SJSA1 (cell line): ENCODE results near the gene CRYBG1. TPM values are rescaled to one million over a fixed set of nuclear protein-coding genes. Genes with fewer than 3 reads are reported as not detected.
A peak's percentile ranks its signal among the peaks of the same experiment; 100 is the strongest.

Experiments
- DNase-seq, 2 experiments: peaks; one replicate each; pipeline ENCODE4 v3.0.0-alpha.2; 2015 to 2020; ENCODE audit warnings: low spot score in 2 of 2, low read depth in 1 of 2
- H3K27ac ChIP-seq: fragments of 250-450 bp; sonication (Bioruptor Pico); 2 replicates; pipeline ENCODE4 v1.5.1; 2020; ENCODE audit warnings: mild to moderate bottlenecking, moderate library complexity
- H3K27me3 ChIP-seq: fragments of 250-450 bp; sonication (Bioruptor Pico); replicated peaks from 2 replicates; pipeline ENCODE4 v1.5.1; 2020; ENCODE audit warnings: mild to moderate bottlenecking, moderate library complexity
- H3K36me3 ChIP-seq: fragments of 250-450 bp; sonication (Bioruptor Pico); 2 replicates; pipeline ENCODE4 v1.5.1; 2020; ENCODE audit warnings: mild to moderate bottlenecking
- H3K4me1 ChIP-seq: fragments of 250-450 bp; sonication (Bioruptor Pico); replicated peaks from 2 replicates; pipeline ENCODE4 v1.6.1; 2021; ENCODE audit warnings: mild to moderate bottlenecking
- H3K4me3 ChIP-seq: fragments of 250-450 bp; sonication (Bioruptor Pico); 2 replicates; pipeline ENCODE4 v1.5.1; 2020; ENCODE audit warnings: mild to moderate bottlenecking
- H3K9me3 ChIP-seq: fragments of 250-450 bp; sonication (Bioruptor Pico); replicated peaks from 2 replicates; pipeline ENCODE4 v1.5.1; 2020; ENCODE audit warnings: mild to moderate bottlenecking
- total RNA-seq: library from RNA; depleted of rRNA; stranded (reverse); fragments of >200 nt; shearing (Covaris generic); gene quantifications from 2 replicates; pipeline ENCODE4 v1.2.3, GENCODE V29; 2014

The CRYBG1 gene
- total RNA-seq, 1 experiment from 2014 or later = 10.1 TPM

DNA sequence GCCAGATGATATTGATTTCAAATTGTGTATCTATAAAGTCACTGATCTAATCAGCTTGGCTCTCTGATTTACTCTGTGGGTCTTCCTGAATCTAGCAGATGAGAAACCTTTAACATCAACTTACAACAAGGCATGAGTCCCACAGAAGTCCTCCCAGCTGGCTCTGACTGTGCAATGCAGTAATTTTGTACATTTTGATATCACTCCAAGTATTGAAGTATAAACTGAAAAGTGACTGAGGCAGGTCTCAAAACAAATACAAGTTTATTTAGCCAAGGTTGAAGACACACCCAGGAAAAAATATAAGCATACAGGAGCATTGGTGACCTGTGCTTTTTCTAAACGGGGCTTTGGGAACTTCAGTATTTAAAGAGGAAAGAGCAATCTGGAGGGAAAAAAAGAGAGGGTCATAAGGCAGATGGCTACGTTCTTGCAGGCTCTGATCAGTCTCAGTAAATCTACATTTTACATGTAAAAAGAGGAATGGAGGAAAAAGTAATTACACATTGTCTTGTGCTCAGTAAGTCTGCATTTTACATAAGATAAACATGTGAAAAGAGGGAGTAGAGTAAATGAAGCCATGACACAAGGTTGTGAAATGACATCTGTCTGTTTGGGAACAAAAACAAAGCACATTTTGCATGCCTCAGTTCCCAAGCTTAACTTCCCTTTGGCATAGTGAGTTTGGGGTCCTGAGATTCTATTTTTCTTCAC is 59.5 kb downstream of the CRYBG1 start:
- Histone ChIP-seq H3K27me3 (peaks cover 3% of the 10 kb centered on the region; the same call in 1 of the 2 replicates), H3K27ac (no peak overlapping the region), H3K9me3 (no peaks in the 10 kb centered on the region), H3K4me1 (peaks cover 25% of the 10 kb centered on the region), H3K4me3 (no peak overlapping the region), H3K36me3 (no peaks in the 10 kb centered on the region)
- DNase-seq = no peak

DNA sequence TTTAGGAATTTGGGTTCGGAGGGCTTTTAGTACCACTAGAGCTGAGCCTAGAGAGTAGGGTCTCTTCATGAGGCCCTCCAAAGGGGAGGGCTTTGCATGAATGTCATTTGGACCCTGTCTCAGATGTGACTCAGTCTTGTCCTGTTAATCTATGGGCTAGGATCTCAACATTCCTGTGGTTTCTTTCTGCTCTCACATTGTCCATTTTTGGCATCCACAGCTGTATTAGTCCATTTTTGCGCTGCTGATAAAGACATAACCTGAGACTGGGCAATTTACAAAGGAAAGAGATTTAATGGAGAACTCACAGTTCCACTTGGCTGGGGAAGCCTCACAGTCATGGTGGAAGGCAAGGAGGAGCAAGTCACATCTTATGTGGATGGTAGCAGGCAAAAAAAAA is 61.0 kb downstream of the CRYBG1 start:
- no peak overlapping the region for H3K4me3 ChIP-seq
- no peaks in the 10 kb centered on the region for H3K27me3 ChIP-seq
- no peak overlapping the region for H3K27ac ChIP-seq
- no peaks in the 10 kb centered on the region for H3K36me3 ChIP-seq
- H3K4me1 ChIP-seq = peaks cover 32% of the 10 kb centered on the region
- no peaks in the 10 kb centered on the region for H3K9me3 ChIP-seq
- peak in 1 of 2 experiments; percentile 34 for DNase-seq

DNA sequence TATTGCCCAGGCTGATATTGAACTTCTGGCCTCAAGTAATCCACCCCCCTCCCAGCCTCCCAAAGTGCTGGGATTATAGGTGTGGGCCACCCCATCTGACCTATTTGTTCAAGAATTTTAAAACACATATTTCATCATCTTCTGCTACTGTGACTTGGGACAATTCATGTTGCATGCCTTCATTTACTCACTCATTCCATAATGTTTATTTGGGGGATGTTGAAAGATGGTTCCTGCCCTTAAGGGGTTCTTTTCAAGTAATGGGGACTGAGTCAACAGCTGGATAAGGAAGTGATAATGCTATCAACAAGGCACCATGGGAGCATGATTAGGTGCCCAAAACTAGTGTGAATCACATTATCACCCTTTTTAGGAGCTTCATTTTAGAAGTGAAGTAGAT is 62.0 kb downstream of the CRYBG1 start:
- Histone ChIP-seq H3K9me3 (no peaks in the 10 kb centered on the region), H3K4me3 (no peak overlapping the region), H3K27me3 (no peaks in the 10 kb centered on the region), H3K4me1 (peaks cover 32% of the 10 kb centered on the region), H3K27ac (no peak overlapping the region), H3K36me3 (no peaks in the 10 kb centered on the region)
- no peak for DNase-seq

DNA sequence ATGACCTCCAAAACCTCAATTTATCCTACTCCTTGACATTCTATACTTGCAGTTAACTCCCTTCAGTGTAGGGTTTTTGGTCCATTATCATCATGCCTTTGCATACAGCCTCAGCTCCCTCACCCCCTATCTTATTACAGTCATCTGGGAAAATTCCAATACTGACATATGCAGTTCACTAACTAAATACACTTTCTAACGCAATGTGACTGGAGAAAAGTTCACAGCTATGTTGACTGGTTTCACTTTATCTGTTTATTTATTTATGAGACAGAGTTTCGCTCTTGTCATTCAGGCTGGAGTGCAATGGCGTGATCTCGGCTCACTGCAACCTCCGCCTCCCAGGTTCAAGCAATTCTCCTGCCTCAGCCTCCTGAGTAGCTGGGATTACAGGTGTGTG is 64.9 kb downstream of the CRYBG1 start:
- peak in 1 of 2 experiments; percentile 37 for DNase-seq

DNA sequence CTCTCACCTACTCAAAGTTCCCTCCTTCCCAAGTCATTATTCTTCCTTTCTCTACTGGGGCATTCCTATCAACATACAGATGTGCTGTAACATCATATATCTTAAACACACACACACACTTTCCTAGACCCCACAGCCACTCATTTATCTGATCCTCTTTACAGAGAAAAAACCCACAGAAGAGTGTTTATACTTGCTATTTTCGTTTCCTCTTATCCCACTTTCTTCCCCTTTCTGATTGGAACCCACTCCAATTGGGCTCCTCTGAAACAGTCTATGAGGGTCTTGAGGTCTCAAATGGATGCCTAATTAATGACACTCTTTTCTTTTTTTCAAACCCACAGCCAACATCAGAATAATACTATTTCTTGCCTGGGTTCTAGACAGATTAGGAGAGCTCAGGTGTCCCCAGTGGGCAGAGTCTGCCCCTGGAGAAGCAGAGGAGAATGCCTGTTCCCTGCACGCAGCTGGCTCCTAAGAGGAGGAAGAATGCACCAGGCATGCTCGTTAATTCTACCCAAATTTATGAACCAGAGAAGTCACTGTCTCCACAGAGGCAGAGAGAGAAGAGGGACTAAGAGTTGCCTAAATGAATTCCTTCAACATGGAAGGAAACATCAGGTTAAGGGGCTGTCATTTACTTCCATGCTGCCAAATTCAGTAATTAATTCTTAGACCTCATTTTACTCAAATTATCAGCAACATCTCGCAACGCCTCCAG is 65.9 kb downstream of the CRYBG1 start:
- no peak overlapping the region for H3K27ac ChIP-seq
- no peaks in the 10 kb centered on the region for H3K36me3 ChIP-seq
- H3K4me1 ChIP-seq = peaks cover 33% of the 10 kb centered on the region
- H3K27me3 ChIP-seq = no peaks in the 10 kb centered on the region
- H3K4me3 ChIP-seq = no peak overlapping the region
- H3K9me3 ChIP-seq = no peaks in the 10 kb centered on the region
- no peak for DNase-seq

More for the DNA sequence above, 64.9 kb downstream of the CRYBG1 start:
- H3K27ac ChIP-seq = no peak overlapping the region
- H3K36me3 ChIP-seq = no peaks in the 10 kb centered on the region
- H3K4me1 ChIP-seq = peaks cover 32% of the 10 kb centered on the region
- H3K9me3 ChIP-seq = no peaks in the 10 kb centered on the region
- no peak overlapping the region for H3K4me3 ChIP-seq
- no peaks in the 10 kb centered on the region for H3K27me3 ChIP-seq

DNA sequence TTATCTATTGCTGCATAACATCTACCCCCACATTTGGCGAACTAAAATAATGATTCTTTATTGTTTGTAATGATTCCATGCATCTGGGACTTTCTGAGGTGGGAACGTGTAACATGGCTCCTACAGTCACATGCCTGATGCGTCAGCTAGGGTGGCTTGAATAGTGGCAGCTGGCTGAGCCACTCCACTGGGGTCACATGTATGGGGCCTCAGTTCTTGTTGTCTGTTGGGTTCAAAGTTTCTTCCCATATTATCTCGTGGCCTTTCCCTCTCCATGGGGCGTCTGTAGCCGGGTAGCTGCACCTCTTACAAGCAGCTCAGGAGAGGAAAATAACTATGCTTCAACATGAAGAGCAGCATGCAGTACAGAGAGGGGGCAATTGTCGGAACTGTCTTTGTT is 69.9 kb downstream of the CRYBG1 start:
- DNase-seq = no peak
- Histone ChIP-seq H3K4me3 (no peak overlapping the region), H3K27me3 (no peaks in the 10 kb centered on the region), H3K4me1 (peaks cover 33% of the 10 kb centered on the region), H3K9me3 (no peaks in the 10 kb centered on the region), H3K36me3 (no peaks in the 10 kb centered on the region), H3K27ac (no peak overlapping the region)

DNA sequence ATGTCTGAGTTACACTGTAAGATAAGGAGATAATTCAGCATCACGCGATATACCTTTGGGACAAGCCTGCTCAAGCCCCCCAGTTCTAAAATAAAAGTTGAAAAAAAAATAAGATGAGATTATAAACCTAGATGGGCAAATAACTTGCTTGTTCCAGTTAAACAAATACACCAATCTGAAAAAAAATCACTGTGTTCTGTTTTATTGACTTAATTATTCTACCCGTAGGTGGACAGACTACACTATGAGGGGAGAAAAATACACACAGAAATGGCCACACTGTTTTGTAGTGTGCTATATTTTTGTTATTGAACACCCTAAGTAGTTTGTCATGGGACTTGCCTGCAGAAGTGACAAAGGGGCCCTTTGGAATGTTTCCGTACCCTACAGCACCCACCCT is 70.9 kb downstream of the CRYBG1 start:
- Histone ChIP-seq H3K4me1 (peaks cover 25% of the 10 kb centered on the region), H3K4me3 (no peak overlapping the region), H3K27me3 (no peaks in the 10 kb centered on the region), H3K9me3 (no peaks in the 10 kb centered on the region), H3K27ac (peak overlapping the region; percentile 93), H3K36me3 (no peaks in the 10 kb centered on the region)
- no peak for DNase-seq

DNA sequence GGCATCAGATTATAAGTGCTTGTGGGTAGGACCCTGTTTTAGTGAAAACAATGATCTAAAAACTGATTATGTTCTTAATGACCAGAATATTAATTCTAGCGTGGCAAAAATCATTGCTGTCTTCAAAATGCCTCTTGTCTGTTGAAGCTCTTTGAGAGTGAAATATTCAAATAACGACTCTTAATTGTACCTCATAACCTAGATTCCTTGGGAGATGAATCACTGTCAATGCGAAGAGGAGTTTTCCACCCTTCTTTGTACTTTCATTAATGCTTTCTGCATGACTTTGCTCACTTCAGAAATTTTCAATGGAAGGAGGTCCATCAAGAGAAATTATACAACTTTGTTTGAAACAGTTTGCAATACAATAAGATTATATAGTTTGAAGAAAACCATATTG is 71.5 kb downstream of the CRYBG1 start:
- no peaks in the 10 kb centered on the region for H3K36me3 ChIP-seq
- peaks cover 25% of the 10 kb centered on the region for H3K4me1 ChIP-seq
- H3K4me3 ChIP-seq = no peak overlapping the region
- H3K9me3 ChIP-seq = no peaks in the 10 kb centered on the region
- H3K27me3 ChIP-seq = no peaks in the 10 kb centered on the region
- peak in 1 of 2 experiments; percentile 89 for DNase-seq
- H3K27ac ChIP-seq = peak overlapping the region; percentile 93

DNA sequence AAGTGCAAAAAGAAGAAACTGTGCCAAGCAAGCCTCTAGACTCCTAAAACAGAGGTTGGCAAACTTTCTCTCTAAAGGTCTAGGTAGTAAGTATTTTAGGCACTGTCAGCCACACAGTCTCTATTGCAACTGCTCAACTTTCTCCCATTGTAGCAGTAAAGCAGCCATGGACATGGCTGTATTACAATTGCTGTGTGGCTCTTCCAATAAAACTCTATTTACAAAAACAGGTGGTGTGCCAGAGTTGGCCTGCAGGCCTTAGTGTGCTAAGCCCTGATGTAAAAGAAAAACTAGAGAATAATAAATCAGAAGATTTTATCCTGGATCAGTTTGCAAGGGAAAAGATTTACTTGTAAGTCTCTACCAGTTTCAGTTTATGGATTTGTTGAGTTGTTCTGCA is 74.0 kb downstream of the CRYBG1 start:
- DNase-seq = no peak
- Histone ChIP-seq H3K4me3 (no peak overlapping the region), H3K9me3 (no peaks in the 10 kb centered on the region), H3K27ac (no peak overlapping the region), H3K27me3 (peaks cover 4% of the 10 kb centered on the region; the same call in 1 of the 2 replicates), H3K4me1 (peaks cover 25% of the 10 kb centered on the region), H3K36me3 (no peaks in the 10 kb centered on the region)

DNA sequence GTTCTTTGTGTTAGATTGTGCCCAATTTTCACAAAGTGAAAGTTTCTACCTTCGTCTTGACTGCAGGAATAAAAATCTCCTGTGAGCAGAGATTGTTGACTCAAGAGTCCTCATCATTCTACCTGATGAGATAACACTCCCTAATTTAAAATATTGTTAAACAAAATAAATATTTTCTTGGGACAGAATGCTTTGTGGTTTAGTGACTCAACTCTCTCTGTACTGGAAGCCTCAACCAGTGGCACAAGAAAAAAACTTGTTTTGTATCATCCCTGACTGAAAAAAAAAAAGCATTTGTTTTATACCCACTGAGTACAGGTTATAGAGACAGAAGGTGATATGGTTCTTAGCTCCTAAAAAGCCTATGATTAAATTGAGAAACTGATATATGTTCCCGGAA is 78.9 kb downstream of the CRYBG1 start:
- peaks cover 3% of the 10 kb centered on the region; the same call in 1 of the 2 replicates for H3K4me1 ChIP-seq
- no peak overlapping the region for H3K27ac ChIP-seq
- DNase-seq = peak in 1 of 2 experiments; percentile 42
- H3K4me3 ChIP-seq = no peak overlapping the region
- H3K36me3 ChIP-seq = no peaks in the 10 kb centered on the region
- H3K27me3 ChIP-seq = peaks cover 31% of the 10 kb centered on the region
- no peaks in the 10 kb centered on the region for H3K9me3 ChIP-seq

DNA sequence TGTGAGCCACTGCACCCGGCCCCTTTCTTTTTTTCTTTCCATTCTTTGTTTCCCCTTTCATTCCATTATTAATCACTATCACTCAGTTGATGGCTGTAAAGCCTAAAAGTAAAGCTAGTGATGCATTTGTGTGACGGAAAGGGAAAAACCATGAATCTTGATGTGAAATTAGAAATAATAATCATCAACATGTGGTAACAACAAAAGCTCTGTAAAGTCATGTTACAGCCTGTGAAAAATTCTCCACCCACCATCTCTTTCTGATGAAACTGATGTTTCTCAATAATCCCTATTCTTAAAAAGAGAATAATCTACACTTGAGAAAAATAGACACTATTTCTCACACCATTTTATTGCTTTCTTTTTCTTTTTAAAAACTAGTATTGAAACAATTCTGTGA is 80.0 kb downstream of the CRYBG1 start:
- H3K27ac ChIP-seq = no peak overlapping the region
- no peaks in the 10 kb centered on the region for H3K36me3 ChIP-seq
- peaks cover 35% of the 10 kb centered on the region for H3K27me3 ChIP-seq
- DNase-seq = no peak
- H3K4me3 ChIP-seq = no peak overlapping the region
- H3K4me1 ChIP-seq = peaks cover 3% of the 10 kb centered on the region; the same call in 1 of the 2 replicates
- no peaks in the 10 kb centered on the region for H3K9me3 ChIP-seq

DNA sequence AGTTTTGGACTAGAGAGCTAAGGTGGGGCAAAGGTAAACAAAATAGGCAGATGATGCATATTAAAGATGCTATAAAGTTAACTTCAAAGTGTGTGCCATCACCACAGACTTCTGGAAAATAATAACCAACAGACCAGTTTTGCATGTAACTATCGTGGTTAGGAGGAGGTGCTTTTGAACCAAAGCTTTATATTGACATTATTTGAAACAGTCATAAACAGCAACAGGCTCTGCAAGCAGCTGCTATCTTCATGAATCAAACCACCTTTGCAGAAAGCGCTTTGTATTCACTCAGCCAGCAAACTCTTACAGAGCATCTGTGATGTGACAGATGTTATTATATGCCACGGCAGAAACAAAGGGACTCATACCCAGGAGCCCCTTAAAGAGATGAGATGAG is 81.9 kb downstream of the CRYBG1 start:
- Histone ChIP-seq H3K9me3 (no peaks in the 10 kb centered on the region), H3K27me3 (peaks cover 35% of the 10 kb centered on the region), H3K4me1 (peaks cover 3% of the 10 kb centered on the region; the same call in 1 of the 2 replicates), H3K36me3 (no peaks in the 10 kb centered on the region), H3K27ac (no peak overlapping the region), H3K4me3 (no peak overlapping the region)
- DNase-seq = no peak

DNA sequence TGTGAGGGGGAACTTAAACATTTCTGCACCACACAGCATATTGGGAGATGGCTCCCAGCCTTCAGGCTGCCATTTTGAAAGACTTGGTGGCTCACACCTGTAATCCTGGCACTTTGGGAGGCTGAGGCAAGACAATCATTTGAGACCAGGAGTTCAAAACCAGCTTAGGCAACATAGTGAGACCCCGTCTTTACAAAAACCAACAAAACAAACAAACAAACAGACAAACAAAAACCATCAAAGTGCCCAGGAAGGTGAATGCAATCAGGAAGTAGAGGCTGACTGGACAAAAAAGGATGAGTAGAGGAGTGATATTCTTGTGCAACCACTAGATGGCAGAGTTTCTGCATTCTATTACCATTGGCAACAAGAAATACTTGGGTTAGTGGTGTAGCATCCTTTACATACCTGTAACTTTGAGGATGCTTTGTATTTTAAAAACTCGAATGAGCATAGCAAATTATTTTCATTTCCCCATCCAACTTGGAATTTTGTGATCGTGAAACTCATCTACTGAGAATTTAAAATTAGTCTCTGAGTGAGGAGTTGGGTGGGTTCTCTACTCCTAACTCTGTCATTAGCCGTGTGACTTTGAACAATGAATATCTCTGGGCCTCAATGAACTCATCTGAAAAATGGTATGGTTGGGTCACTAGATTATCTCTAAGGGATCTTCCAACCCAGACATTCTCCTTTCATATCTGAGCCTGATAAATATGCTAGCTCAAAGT is 84.4 kb downstream of the CRYBG1 start:
- Histone ChIP-seq H3K4me1 (peaks cover under 1% of the 10 kb centered on the region; the same call in 1 of the 2 replicates), H3K9me3 (no peaks in the 10 kb centered on the region), H3K36me3 (no peaks in the 10 kb centered on the region), H3K27ac (no peak overlapping the region), H3K4me3 (no peak overlapping the region), H3K27me3 (peaks cover 31% of the 10 kb centered on the region)
- DNase-seq = peak in 1 of 2 experiments; percentile 39

DNA sequence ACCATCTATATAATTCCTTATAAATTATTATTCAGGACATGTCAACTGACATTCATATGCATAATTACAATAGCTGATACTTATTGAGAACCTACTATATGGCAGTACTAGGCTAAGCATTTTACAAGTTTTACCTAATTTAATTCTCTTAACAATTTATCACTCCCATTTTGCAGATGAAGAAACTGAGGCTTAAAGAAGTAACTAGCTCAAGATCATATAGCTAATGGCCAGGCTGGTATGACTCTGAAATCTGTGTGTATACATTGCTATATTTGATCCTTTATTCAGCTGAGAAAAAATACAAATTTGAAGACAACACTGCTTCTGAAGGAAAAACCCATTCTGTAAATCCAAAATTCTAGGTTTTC is 85.0 kb downstream of the CRYBG1 start:
- no peaks in the 10 kb centered on the region for H3K4me1 ChIP-seq

More for the DNA sequence above, 85.0 kb downstream of the CRYBG1 start:
- DNase-seq = no peak
- Histone ChIP-seq H3K27me3 (peaks cover 29% of the 10 kb centered on the region), H3K4me3 (no peak overlapping the region), H3K27ac (no peak overlapping the region), H3K9me3 (no peaks in the 10 kb centered on the region), H3K36me3 (no peaks in the 10 kb centered on the region)
